IMR-90 (cell line): ENCODE measurements around the gene CDH13. TPM values are rescaled to one million over a fixed set of nuclear protein-coding genes. Genes with fewer than 3 reads are reported as not detected.

ENCODE experiments used
- ATAC-seq: fragments of 200-7000 bp; cut with Tn5 transposase; 2 replicates; pipeline ENCODE4 v1.9.1; 2020; ENCODE audit warnings: low read depth, mild to moderate bottlenecking, moderate library complexity
- BruUV-seq: library from RNA; stranded (reverse); fragments of 400-500 nt; replicated peaks from 2 replicates; lab custom pipeline; 2021; lab: Mats Ljungman, UMichigan
- CTCF ChIA-PET: fragments of 300-600 bp; formaldehyde crosslinking; extraction: SDS; loops from one replicate; lab custom pipeline; 2021; ENCODE audit warnings: antibody characterized with exemption; lab: Yijun Ruan, JAX
- POLR2A ChIA-PET: fragments of 300-600 bp; sonication (Branson Sonifier 250); formaldehyde crosslinking; loops from one replicate; lab custom pipeline; 2022; ENCODE audit warnings: antibody characterized with exemption; ENCODE audit not compliant: unreplicated experiment; lab: Charles Lee
- DNase-seq: peaks from one replicate; pipeline ENCODE4 v3.0.0; 2013
- H2AFZ ChIP-seq: replicated peaks from 2 replicates; pipeline ENCODE3; 2013; ENCODE audit warnings: low read length, mild to moderate bottlenecking; ENCODE audit not compliant: poor library complexity
- H2AK5ac ChIP-seq: 2 replicates; pipeline ENCODE4 v1.6.1; 2013; ENCODE audit warnings: low read depth, low read length, inconsistent platforms
- H2AK9ac ChIP-seq: replicated peaks from 2 replicates; pipeline ENCODE3; 2013; ENCODE audit warnings: mild to moderate bottlenecking, low read depth, low read length, moderate library complexity; ENCODE audit not compliant: poor library complexity
- H2BK120ac ChIP-seq: 2 replicates; pipeline ENCODE4 v1.6.1; 2013; ENCODE audit warnings: low read depth, low read length, inconsistent platforms
- H2BK15ac ChIP-seq: 3 replicates; pipeline ENCODE4 v1.6.1; 2013; ENCODE audit warnings: low read depth, low read length, inconsistent platforms
- H2BK20ac ChIP-seq: 2 replicates; pipeline ENCODE4 v1.6.1; 2013; ENCODE audit warnings: low read depth, mild to moderate bottlenecking, inconsistent platforms, low read length, moderate library complexity
- H2BK5ac ChIP-seq: 2 replicates; pipeline ENCODE4 v1.6.1; 2013; ENCODE audit warnings: mild to moderate bottlenecking, low read depth, low read length, inconsistent platforms; ENCODE audit not compliant: poor library complexity, severe bottlenecking
- H3K14ac ChIP-seq: replicated peaks from 2 replicates; pipeline ENCODE4 v1.6.1; 2013; ENCODE audit warnings: low read depth, low read length, inconsistent platforms
- H3K18ac ChIP-seq: 2 replicates; pipeline ENCODE4 v1.6.1; 2013; ENCODE audit warnings: low read depth, low read length, control low read depth
- H3K23ac ChIP-seq: 2 replicates; pipeline ENCODE4 v1.6.1; 2013; ENCODE audit warnings: low read depth, low read length, inconsistent platforms
- H3K27ac ChIP-seq: 2 replicates; pipeline ENCODE4 v1.5.1; 2013; ENCODE audit warnings: mild to moderate bottlenecking, control low read depth, low read length; ENCODE audit not compliant: insufficient read depth
- H3K27me3 ChIP-seq: 2 replicates; pipeline ENCODE4 v1.6.1; 2013; ENCODE audit warnings: low read length; ENCODE audit not compliant: control insufficient read depth, insufficient read depth
- H3K36me3 ChIP-seq: 2 replicates; pipeline ENCODE4 v1.6.1; 2013; ENCODE audit warnings: low read length, mixed read lengths; ENCODE audit not compliant: control insufficient read depth, insufficient read depth
- H3K4ac ChIP-seq: 2 replicates; pipeline ENCODE4 v1.6.1; 2013; ENCODE audit warnings: low read depth, low read length, inconsistent platforms
- H3K4me1 ChIP-seq: 2 replicates; pipeline ENCODE4 v1.6.1; 2013; ENCODE audit warnings: low read length, mixed read lengths; ENCODE audit not compliant: control insufficient read depth, insufficient read depth
- H3K4me2 ChIP-seq: 2 replicates; pipeline ENCODE4 v1.6.1; 2013; ENCODE audit warnings: low read depth, mild to moderate bottlenecking, control low read depth, low read length, moderate library complexity
- H3K4me3 ChIP-seq: 2 replicates; pipeline ENCODE4 v1.5.1; 2013; ENCODE audit warnings: low read depth, mild to moderate bottlenecking, control low read depth, low read length, moderate library complexity; ENCODE audit not compliant: insufficient read depth
- H3K56ac ChIP-seq: 2 replicates; pipeline ENCODE4 v1.6.1; 2013; ENCODE audit warnings: low read length, inconsistent platforms; ENCODE audit not compliant: insufficient read depth; ENCODE audit errors: extremely low read depth
- H3K79me1 ChIP-seq, 2 experiments: 2 replicates each; pipeline ENCODE4 v1.6.1; 2013; ENCODE audit warnings: low read length in 2 of 2, inconsistent platforms in 1 of 2, low read depth in 1 of 2
- H3K9ac ChIP-seq: 2 replicates; pipeline ENCODE4 v1.6.1; 2013; ENCODE audit warnings: low read depth, low read length, control low read depth
- H3K9me1 ChIP-seq: 2 replicates; pipeline ENCODE4 v1.6.1; 2013; ENCODE audit warnings: low read length, inconsistent platforms; ENCODE audit not compliant: insufficient read depth
- H3K9me3 ChIP-seq: 2 replicates; pipeline ENCODE4 v1.6.1; 2013; ENCODE audit warnings: low read length; ENCODE audit not compliant: control insufficient read depth, insufficient read depth
- H4K20me1 ChIP-seq: 2 replicates; pipeline ENCODE4 v1.6.1; 2013; ENCODE audit warnings: low read length, inconsistent platforms; ENCODE audit not compliant: insufficient read depth
- H4K5ac ChIP-seq: 2 replicates; pipeline ENCODE4 v1.6.1; 2013; ENCODE audit warnings: mild to moderate bottlenecking, low read depth, low read length, control low read depth
- H4K8ac ChIP-seq, 2 experiments: 2 replicates each; pipeline ENCODE4 v1.6.1; 2013; ENCODE audit warnings: low read depth in 2 of 2, low read length in 2 of 2, control low read depth in 1 of 2, inconsistent platforms in 1 of 2
- H4K91ac ChIP-seq: 2 replicates; pipeline ENCODE4 v1.6.1; 2013; ENCODE audit warnings: low read depth, low read length, inconsistent platforms; ENCODE audit not compliant: insufficient read depth
- BHLHE40 ChIP-seq: fragments of 150-350 bp; IDR thresholded peaks from 2 replicates; pipeline ENCODE4 v1.6.1; 2016; ENCODE audit warnings: mild to moderate bottlenecking, low read depth, low read length
- CEBPB ChIP-seq: IDR thresholded peaks from 2 replicates; pipeline ENCODE4 v1.6.1; 2012; ENCODE audit warnings: low read depth, low read length, improper control_type of control experiment
- MAFK ChIP-seq: IDR thresholded peaks from 2 replicates; pipeline ENCODE4 v1.6.1; 2012; ENCODE audit warnings: low read depth, low read length, improper control_type of control experiment
- NFE2L2 ChIP-seq: fragments of 150-350 bp; IDR thresholded peaks from 2 replicates; pipeline ENCODE4 v1.6.1; 2016; ENCODE audit warnings: low read depth, mild to moderate bottlenecking, low read length
- POLR2A ChIP-seq: IDR thresholded peaks from 2 replicates; pipeline ENCODE4 v1.6.1; 2012; ENCODE audit warnings: mild to moderate bottlenecking, low read depth, low read length
- RAD21 ChIP-seq: IDR thresholded peaks from 2 replicates; pipeline ENCODE4 v1.6.1; 2012; ENCODE audit warnings: low read length, improper control_type of control experiment
- SMC3 ChIP-seq: fragments of 150-350 bp; IDR thresholded peaks from 2 replicates; pipeline ENCODE4 v1.6.1; 2016; ENCODE audit warnings: low read depth, mild to moderate bottlenecking, antibody characterized with exemption, low read length, moderate library complexity
- WGBS, 2 experiments: methylation state at CpG; one replicate each; pipeline versions ENCODE4 v1.1.5 to v1.1.7; 2013; ENCODE audit warnings: missing lambda C conversion rate in 2 of 2; ENCODE audit not compliant: insufficient read length in 1 of 2; ENCODE audit errors: extremely low coverage in 2 of 2; 5-methylcytosine and 5-hydroxymethylcytosine counted together
- dilution Hi-C: fragments of 300-500 bp; cut with HindIII; formaldehyde crosslinking; loops from one replicate; pipeline ENCODE4 v1.14.3; 2018; ENCODE audit warnings: low sequenced_read_pairs; ENCODE audit not compliant: unreplicated experiment
- in situ Hi-C: fragments of 300-500 bp; cut with MboI; formaldehyde crosslinking; loops from 3 replicates; pipeline ENCODE4 v1.14.3; 2019; ENCODE audit warnings: low sequenced_read_pairs, inconsistent platforms, mixed read lengths
- intact Hi-C: fragments of 100-400 bp; cut with micrococcal nuclease; formaldehyde crosslinking; loops from 2 replicates; pipeline ENCODE4 v1.10.0; 2022
- polyA plus RNA-seq, 3 experiments: library from polyadenylated mRNA; depleted of rRNA; stranded (reverse); fragments of >200 nt; gene quantifications; 2 replicates each; pipeline ENCODE4 v1.2.3, GENCODE V29; 2012; ENCODE audit warnings: low replicate concordance in 1 of 3
- total RNA-seq: library from RNA; depleted of rRNA; stranded (reverse); fragments of >200 nt; gene quantifications from 2 replicates; pipeline ENCODE4 v1.2.3, GENCODE V29; 2012
- TF ChIP-seq, protein P1 (sequence below): fragments of 150-350 bp; IDR thresholded peaks from 2 replicates; pipeline ENCODE4 v1.6.1; 2016; ENCODE audit warnings: low read depth, mild to moderate bottlenecking, low read length, moderate library complexity, borderline replicate concordance
- TF ChIP-seq, protein P2 (sequence below): fragments of 150-350 bp; IDR thresholded peaks from 2 replicates; pipeline ENCODE4 v1.6.1; 2017; ENCODE audit warnings: mild to moderate bottlenecking, antibody characterized with exemption, low read length, low read depth

CDH13 gene
- total and polyA plus RNA-seq, 2 of the 4 experiments (the other 2 are of a cell fraction), result 61.6 to 74.7 TPM

DNA sequence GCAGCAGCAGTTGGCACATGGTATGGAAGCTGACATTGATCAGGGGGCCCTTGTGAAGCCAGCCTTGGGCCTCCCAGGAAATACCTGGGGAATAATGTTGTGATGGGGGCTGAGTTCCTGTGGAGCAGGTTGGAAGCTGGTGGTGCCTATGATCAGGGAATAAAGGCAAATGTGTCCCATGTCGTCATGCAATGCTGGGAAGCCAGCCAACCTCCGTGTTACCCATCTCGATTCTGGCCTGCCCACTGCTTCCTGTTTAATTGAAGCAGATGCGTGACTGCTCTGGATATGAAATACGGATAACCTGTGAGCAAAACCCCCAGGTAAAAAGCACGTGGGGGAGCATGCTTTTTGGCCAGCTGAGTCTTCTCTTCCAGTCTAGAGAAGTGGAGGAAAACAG lies 600.6 kb downstream of the CDH13 start:
- Histone ChIP-seq H4K8ac (no peak overlapping the region), H3K14ac (no peak overlapping the region), H2AK5ac (no peak overlapping the region), H2AK9ac (no peak overlapping the region), H2BK120ac (no peak overlapping the region), H2BK20ac (no peak overlapping the region), H3K4me1 (peaks cover 3% of the 10 kb centered on the region; the same call in 1 of the 2 replicates), H3K27ac (no peak overlapping the region), H2BK15ac (no peak overlapping the region), H4K20me1 (peaks cover 7% of the 10 kb centered on the region; the same call in 1 of the 2 replicates), H3K56ac (no peak overlapping the region), H3K4ac (no peak overlapping the region), H3K18ac (no peak overlapping the region), H3K4me2 (no peak overlapping the region), H4K5ac (no peak overlapping the region), H2BK5ac (no peak overlapping the region), H3K9me3 (no peaks in the 10 kb centered on the region), H4K91ac (no peak overlapping the region), H2AFZ (no peak overlapping the region), H3K4me3 (no peak overlapping the region), H3K9ac (no peak overlapping the region), H3K23ac (no peak overlapping the region), H3K36me3 (no peaks in the 10 kb centered on the region), H3K79me1 (0 out of 4 replicates have a peak, but pooled peaks cover 0 to 3% of the 10 kb centered on the region in 2 experiments), H3K27me3 (no peaks in the 10 kb centered on the region), H3K9me1 (peaks cover 6% of the 10 kb centered on the region; the same call in 1 of the 2 replicates)
- no peak for TF ChIP-seq MAFK
- TF ChIP-seq BHLHE40, result no peak
- TF ChIP-seq, protein P1, sequence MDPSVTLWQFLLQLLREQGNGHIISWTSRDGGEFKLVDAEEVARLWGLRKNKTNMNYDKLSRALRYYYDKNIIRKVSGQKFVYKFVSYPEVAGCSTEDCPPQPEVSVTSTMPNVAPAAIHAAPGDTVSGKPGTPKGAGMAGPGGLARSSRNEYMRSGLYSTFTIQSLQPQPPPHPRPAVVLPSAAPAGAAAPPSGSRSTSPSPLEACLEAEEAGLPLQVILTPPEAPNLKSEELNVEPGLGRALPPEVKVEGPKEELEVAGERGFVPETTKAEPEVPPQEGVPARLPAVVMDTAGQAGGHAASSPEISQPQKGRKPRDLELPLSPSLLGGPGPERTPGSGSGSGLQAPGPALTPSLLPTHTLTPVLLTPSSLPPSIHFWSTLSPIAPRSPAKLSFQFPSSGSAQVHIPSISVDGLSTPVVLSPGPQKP, result no peak
- no peak for TF ChIP-seq CEBPB
- no peak for TF ChIP-seq NFE2L2
- TF ChIP-seq POLR2A, result no peak
- TF ChIP-seq, protein P2, sequence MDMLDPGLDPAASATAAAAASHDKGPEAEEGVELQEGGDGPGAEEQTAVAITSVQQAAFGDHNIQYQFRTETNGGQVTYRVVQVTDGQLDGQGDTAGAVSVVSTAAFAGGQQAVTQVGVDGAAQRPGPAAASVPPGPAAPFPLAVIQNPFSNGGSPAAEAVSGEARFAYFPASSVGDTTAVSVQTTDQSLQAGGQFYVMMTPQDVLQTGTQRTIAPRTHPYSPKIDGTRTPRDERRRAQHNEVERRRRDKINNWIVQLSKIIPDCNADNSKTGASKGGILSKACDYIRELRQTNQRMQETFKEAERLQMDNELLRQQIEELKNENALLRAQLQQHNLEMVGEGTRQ, result no peak
- no peak for TF ChIP-seq RAD21
- no peak for TF ChIP-seq SMC3
- ATAC-seq (no peak), DNase-seq (no peak)
- ChIA-PET CTCF (no interaction called here), POLR2A (no interaction called here)
- dilution Hi-C loops, result no loop called here
- in situ Hi-C loops, result no loop called here
- BruUV-seq, result no TSS peak
- WGBS, 2 experiments, result 0% methylated on average over 1 of the region's 6 CpGs; no CpG with 5 or more reads in 1 of the 2 experiments
- intact Hi-C loops, result no loop called here
